Cortex of kidney (tissue), 1 donor: ENCODE data around the gene MACROD2.

Experiments used
- DNase-seq: peaks from one replicate; lab custom pipeline; 2025; lab: John Stamatoyannopoulos, UW

Gene MACROD2

GRCh38 chr20:15854911-15855310, 1859.6 kb downstream of the MACROD2 start:
- DNase-seq = no peak

DNA sequence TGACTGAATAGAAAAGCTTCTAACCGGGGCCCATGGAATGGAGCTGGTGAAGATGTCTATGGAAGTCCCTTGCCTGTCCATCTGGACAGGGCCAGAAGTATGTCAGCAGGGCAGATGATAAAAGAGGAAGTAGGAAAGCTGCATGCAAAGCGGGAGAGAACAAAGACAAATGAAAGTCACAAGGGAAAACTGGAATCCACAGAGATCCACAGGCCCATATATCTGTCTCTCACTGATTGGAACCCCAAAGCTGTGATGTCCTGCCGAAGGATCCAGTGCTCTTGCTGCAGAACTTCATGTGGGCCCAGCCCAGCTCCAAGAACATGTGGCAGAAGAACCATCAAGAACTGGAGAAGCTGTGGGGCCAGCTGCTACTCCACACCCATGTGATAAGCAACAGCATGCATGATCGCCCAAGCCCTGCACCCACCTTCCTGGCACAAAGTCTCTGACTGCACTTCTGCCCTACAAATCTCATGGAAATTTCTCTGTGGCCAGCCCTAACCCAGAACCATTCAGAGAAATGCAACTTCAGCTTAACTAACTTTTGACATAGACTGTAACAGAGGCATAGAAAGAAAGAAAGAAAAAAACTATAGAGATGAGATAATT, 1862.0 kb downstream of the MACROD2 start:
- DNase-seq = no peak

GRCh38 chr20:15859061-15859460, 1863.7 kb downstream of the MACROD2 start:
- DNase-seq = no peak

DNA sequence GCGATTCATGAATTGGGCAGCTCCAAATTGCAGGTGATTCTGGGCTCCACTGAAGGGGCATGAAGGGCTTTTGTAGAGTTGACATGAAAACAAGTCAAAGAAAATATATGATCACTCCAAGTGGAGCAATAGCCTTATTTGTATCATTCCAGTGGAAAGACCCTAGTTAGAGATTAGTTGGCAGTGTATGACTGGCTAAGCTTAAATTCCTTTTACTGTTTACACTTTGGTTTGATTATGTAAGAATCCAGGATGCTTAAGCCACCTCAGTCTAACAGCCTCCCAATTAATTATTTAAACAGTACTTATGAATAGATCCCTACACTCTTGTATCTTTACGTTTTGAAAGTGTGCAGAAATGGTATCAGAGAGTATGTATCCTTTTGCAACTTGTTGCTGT, 1865.5 kb downstream of the MACROD2 start:
- no peak for DNase-seq

DNA sequence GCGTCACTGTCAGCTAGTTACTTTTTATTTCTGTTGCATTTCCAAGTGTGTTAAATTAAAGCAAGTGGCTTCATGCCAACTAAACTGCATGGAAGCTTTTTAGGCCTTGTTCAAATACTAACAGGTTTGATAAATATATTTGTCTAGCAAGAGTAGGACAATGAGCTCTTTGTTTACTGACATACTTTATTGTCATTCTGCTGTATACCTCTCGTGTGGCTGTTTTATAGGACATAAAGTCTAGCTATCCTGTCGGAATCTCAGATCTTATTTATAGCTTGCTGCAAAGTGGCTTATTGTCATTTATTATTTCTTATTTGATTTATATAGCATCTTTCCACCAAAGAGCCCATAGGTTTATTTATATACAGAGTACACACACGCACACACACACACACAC, 1866.9 kb downstream of the MACROD2 start:
- no peak for DNase-seq

DNA sequence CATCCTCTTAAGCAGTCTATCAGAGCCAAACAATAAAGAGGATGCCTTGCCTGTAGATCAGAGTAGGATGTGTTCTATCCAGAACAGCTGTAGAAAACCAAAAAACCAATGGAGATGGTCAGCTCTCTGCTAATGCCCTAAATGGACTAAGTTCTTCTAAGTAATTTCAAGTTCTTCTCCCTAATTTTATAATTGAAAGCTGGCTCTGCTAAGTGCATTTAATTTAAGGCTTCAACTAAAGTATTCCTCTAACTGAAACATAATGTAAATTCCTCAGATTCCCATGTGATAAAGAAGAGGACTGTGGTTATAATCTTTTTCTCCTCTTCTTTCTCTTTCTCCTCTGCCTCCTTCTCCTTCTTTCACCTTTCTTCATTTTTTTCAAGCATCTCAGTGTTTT, 1868.4 kb downstream of the MACROD2 start:
- no peak for DNase-seq

- DNase-seq = no peak
Observed at GRCh38 chr20:15865553-15865952, 1870.2 kb downstream of the MACROD2 start.

DNA sequence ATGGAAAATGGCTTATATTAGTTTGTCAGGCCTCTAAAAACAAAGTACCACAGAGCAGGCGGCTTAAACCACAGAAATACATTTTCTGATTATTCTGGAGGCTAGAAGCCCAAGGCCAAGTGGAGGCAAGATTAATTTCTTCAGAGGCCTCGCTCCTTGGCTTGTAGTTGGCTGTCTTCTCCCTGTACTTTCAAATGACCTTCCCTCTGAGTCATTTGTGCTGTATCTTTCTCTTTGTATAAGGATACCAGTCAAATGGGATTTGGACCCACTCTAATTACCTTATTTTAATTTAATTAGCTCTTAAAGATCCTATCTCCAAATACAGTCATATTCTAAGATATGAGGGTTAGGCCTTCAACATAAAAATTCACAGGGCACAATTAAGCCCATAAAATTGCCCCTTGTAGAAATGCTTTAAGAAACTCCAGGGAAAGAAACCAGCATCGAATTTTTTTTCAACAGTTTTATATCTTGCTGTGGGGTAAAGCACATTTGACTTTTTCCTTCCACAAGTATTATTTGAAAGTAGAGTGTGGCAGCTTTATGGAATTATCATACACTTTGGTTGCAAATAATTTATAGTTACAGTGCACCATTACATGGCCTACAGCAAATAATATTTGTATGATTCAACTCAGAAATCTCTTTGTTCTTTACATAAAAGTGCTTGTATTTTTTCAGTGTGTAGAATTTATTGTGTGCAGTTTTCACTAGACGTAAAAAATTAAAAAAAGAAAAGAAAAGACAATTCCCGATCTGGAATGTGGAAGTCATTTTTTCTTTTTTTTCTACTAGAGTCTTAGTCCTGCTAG, 1871.8 kb downstream of the MACROD2 start:
- DNase-seq = no peak

DNA sequence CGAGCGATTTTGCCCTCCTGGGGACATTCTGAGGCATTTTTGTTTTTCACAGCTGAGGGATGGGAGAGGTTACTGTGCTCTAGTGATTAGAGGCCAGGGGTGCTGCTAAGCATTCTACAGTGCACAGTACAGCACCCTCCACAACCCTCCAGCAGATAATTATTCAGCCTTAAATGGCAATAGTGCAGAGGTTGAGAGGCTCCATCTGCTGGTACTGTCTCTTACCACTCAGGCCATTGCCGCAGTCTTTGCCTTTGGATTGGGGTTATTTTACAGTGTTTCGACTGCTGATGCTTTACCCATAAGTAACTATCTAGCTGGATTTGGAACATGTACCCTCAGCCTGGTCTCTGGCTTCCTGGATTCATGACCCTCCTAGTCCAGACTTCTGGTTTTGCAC, 1872.6 kb downstream of the MACROD2 start:
- DNase-seq = no peak

DNA sequence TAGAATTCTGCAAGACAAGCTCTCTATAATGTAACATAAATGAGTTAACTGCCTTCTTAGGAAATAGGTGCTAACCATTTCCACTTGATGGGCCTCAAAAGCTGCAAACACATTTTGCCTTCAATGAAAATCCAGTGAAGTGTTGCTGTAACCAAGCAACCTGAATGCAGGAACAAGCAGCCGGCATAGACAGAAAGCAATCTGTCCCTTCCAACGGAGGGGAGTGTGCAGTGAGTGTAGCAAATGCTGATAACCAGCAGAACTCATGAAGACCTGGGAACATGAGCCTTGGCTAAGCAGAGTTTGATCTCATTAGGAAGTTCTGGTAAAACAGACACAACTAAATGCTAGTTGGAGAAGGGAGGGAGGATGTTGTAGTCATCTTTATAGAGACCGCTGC, 1880.1 kb downstream of the MACROD2 start:
- no peak for DNase-seq

- DNase-seq = no peak
Observed at GRCh38 chr20:15882553-15882952, 1887.2 kb downstream of the MACROD2 start.

DNA sequence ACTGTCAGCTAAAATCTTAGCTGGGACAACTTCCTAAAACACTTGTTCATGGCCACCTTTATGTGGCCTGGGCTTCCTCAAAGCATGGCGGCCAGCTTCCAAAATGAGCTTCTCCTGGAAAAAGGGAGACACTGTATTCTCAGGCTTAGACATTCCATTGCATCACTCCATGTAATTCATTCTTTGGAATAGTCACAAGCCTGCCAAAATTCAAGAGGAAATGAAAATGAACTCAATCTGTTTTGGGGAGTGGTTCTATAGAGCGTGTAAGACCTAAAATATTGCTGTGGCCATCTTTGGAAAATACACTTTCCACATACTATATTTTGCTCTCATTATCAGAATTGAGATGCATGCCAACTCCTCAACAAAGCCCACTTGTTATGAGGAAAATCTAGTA, 1890.9 kb downstream of the MACROD2 start:
- DNase-seq = no peak

- DNase-seq = no peak
Observed at GRCh38 chr20:15887387-15887786, 1892.1 kb downstream of the MACROD2 start.

DNA sequence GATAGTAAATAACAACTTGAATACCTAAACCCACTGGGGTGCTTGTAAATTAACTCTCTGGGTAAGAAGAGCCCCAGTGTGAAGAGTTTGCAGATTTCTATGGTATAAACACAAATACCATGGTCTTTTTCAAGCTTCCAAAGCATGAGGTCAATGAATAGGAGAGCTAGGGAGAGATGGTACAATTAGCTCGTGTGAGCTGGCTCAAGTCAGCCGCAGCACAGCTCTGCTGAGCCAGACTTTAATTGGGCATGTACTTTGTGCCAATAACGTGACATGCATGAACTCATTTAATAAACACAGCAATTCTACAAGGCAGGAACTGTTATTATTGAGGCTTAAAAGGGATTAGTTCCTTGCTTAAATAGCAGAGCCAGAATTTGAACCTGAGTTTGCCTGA, 1893.7 kb downstream of the MACROD2 start:
- DNase-seq = no peak

DNA sequence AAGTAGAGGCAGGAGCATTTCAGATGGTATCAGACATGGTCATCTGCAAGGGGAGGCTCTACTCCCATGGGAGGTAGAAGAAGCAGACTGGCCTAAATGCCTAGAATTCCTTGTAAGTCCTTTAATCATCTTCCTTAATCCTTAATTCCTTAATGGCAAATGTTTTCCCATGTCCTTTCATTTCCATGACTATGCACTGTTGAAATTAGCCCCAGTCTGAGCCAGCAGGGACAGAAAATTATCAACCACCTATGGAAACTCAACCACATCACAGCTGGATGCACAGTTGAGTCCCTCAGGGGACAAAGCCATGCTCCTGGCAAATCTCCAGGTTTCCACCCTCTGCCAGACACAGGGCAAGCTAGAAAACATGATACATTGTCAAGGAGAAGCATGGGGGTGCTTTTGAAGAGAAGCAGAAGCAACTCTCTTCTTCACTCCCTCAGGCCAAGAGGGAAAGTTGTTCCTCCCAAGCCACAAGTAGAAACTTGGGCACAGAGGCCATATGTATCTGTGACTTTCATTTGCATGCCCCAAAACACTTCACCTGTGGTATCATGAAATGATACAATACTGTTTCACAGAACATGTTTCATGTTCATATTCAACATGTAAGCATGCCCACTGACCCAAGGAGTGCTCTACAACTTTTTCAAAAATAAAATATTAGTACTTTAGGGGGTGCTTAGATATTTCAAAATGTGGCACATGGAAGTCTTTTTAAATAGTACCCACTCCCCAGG, 1894.4 kb downstream of the MACROD2 start:
- no peak for DNase-seq

- no peak for DNase-seq
Observed at GRCh38 chr20:15890407-15890982, 1895.2 kb downstream of the MACROD2 start.

DNA sequence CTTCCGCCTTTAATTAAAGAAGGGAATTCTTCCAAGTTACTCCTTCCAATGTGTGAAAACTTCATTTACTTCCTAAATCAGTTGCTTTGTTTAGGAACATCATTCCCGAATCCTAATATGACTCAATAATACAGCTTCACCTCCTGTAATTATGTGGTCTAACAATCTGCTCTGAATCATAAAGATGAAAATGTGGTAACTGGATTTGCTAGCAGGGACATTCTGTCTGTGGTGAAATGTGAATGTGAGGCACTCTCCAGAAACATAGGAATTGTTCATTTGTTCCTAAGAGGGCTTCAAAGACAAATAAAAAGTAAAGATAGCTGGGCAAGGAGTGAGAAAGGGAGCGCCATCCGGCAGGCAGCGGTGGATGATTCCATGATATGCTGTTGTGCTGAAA, 1899.8 kb downstream of the MACROD2 start:
- DNase-seq = no peak

GRCh38 chr20:15895560-15896084, 1900.3 kb downstream of the MACROD2 start:
- no peak for DNase-seq

DNA sequence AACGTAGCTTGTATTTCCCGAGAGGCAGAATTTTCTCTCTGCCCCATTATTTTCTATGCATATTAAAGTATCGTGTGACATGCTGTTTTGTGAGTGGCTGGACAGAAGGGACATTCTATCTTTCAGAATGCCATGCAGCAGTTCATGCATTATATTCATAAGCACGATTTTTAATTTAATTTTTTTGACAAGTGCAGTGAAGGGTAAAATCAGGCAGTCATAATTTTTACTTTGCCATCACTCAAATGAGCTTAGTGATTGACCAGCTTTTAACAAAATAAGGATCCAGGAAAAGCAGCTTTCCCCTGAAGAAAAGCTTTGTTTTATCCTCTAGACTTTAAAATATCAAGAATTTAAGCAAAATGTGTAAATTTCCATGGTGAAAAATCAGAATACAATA, 1904.7 kb downstream of the MACROD2 start:
- no peak for DNase-seq

GRCh38 chr20:15900443-15900842, 1905.1 kb downstream of the MACROD2 start:
- DNase-seq = no peak

DNA sequence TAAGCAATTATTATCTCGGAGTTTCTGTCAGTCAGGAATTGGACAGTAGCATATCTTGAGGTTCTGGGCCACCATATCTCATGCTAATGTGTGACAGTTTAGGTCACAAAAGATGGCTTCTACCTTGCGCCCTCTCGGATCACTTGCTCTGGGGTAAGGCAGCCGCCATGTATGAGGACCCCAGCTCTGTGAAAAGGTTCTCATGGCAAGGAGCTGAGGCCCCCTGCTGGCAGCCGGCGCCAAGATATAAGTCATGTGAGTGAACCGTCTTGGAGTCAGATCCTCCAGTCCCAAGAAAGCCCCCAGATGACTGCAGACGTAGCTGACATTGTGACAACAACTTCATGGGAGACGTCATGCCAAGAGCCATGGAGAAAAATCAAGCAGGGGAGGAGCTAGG, 1907.2 kb downstream of the MACROD2 start:
- no peak for DNase-seq

- no peak for DNase-seq
Observed at GRCh38 chr20:15905661-15906060, 1910.3 kb downstream of the MACROD2 start.
